Osteoblast (primary cell): ENCODE results near the gene CDKN2B-AS1. TPM values are rescaled to one million over a fixed set of nuclear protein-coding genes. Genes with fewer than 3 reads are reported as not detected.

Experiments used
- DNase-seq: peaks from one replicate; pipeline ENCODE4 v3.0.0; 2011; ENCODE audit warnings: low spot score, mixed read lengths; ENCODE audit not compliant: insufficient read length; ENCODE audit errors: missing footprints
- H2AFZ ChIP-seq: 2 replicates; pipeline ENCODE4 v1.6.0; 2011; ENCODE audit warnings: mild to moderate bottlenecking, low read length
- H3K27ac ChIP-seq: 2 replicates; pipeline ENCODE4 v1.5.1; 2011; ENCODE audit warnings: mild to moderate bottlenecking, low read depth, low read length, moderate library complexity
- H3K27me3 ChIP-seq: 2 replicates; pipeline ENCODE4 v1.6.0; 2012; ENCODE audit warnings: mild to moderate bottlenecking, control low read depth, inconsistent platforms, low read length, moderate library complexity; ENCODE audit not compliant: insufficient read depth
- H3K36me3 ChIP-seq: 2 replicates; pipeline ENCODE4 v1.5.1; 2011; ENCODE audit warnings: mild to moderate bottlenecking, low read length, control low read depth, moderate library complexity; ENCODE audit not compliant: insufficient read depth
- H3K4me1 ChIP-seq: 2 replicates; pipeline ENCODE4 v1.5.1; 2011; ENCODE audit warnings: mild to moderate bottlenecking, low read length, control low read depth, moderate library complexity; ENCODE audit not compliant: insufficient read depth
- H3K4me2 ChIP-seq: 2 replicates; pipeline ENCODE4 v1.6.0; 2011; ENCODE audit warnings: mild to moderate bottlenecking, low read length; ENCODE audit not compliant: insufficient read depth
- H3K4me3 ChIP-seq: fragments of 200-600 bp; sonication (generic); 3 replicates; pipeline ENCODE4 v1.5.1; 2012; ENCODE audit warnings: mild to moderate bottlenecking, low read length, inconsistent platforms; ENCODE audit not compliant: insufficient read depth
- H3K79me2 ChIP-seq: 2 replicates; pipeline ENCODE4 v1.6.0; 2012; ENCODE audit warnings: mild to moderate bottlenecking, low read length, control low read depth, inconsistent platforms; ENCODE audit not compliant: insufficient read depth
- H3K9me3 ChIP-seq: 2 replicates; pipeline ENCODE4 v1.5.1; 2011; ENCODE audit warnings: low read depth, low read length, control low read depth
- H4K20me1 ChIP-seq: 2 replicates; pipeline ENCODE4 v1.6.0; 2012; ENCODE audit warnings: mild to moderate bottlenecking, low read length, control low read depth; ENCODE audit not compliant: insufficient read depth
- CTCF ChIP-seq: IDR thresholded peaks from 2 replicates; pipeline ENCODE4 v1.5.1; 2011; ENCODE audit warnings: mild to moderate bottlenecking, low read depth, low read length, moderate library complexity; ENCODE audit errors: extremely low read depth
- total RNA-seq: library from RNA; depleted of rRNA; stranded (reverse); fragments of >200 nt; gene quantifications from 2 replicates; pipeline ENCODE4 v1.2.3, GENCODE V29; 2012

Gene CDKN2B-AS1
- total RNA-seq, 1 donor: 15.2 TPM

DNA sequence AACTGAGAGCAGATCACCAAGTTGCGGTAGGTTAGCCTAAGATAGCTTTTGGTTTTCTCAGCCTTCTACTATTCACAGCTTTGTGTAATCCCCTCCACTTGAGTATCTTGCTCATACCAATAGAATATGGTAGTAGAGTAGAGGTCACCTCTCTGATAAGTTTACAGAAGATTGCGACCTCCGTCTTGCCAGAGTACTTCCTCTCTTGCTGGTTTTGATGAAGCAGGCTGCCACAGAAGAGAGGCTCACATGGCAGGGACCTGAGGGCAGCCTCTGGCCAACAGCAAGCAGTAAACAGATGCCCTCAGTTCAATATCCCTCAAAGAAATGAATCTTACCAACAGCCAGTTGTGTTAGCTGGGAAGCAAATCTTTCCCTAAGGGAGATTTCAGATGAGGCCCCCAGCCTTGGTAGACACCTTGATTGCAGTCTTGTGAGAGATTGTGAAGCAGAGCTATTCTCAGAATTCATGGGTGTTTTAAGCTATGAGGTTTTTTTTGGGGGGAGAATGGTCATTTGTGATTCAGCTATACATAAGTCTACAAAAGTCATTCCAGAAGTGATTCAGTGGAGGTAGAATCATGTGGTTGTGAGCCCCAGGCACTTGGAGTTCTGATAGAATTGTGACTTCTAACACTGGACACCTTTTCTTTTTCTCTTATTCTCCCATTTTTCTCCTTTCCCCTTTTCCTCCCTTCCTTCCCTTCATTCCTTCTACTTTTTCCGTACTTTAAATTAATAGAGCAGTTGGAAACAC, 37.2 kb downstream of the CDKN2B-AS1 start:
- TF ChIP-seq CTCF: no peak
- DNase-seq: no peak
- no peak overlapping the region for H3K4me3 ChIP-seq

GRCh38 chr9:22033012-22033630, 38.5 kb downstream of the CDKN2B-AS1 start:
- no peaks in the 10 kb centered on the region for H3K79me2 ChIP-seq
- no peaks in the 10 kb centered on the region for H3K27me3 ChIP-seq
- H3K4me2 ChIP-seq: no peak overlapping the region
- peaks cover 17% of the 10 kb centered on the region for H3K4me1 ChIP-seq
- no peak for TF ChIP-seq CTCF
- H3K4me3 ChIP-seq: no peak overlapping the region
- H3K9me3 ChIP-seq: no peaks in the 10 kb centered on the region
- no peaks in the 10 kb centered on the region for H4K20me1 ChIP-seq
- H3K36me3 ChIP-seq: no peaks in the 10 kb centered on the region
- DNase-seq: no peak
- H3K27ac ChIP-seq: no peak overlapping the region
- no peak overlapping the region for H2AFZ ChIP-seq

More for the DNA sequence above, 37.2 kb downstream of the CDKN2B-AS1 start:
- Histone ChIP-seq H3K27ac (no peak overlapping the region), H3K79me2 (no peaks in the 10 kb centered on the region), H3K4me1 (peaks cover 10% of the 10 kb centered on the region), H3K4me2 (no peak overlapping the region), H2AFZ (no peak overlapping the region), H3K36me3 (no peaks in the 10 kb centered on the region), H3K27me3 (no peaks in the 10 kb centered on the region), H4K20me1 (no peaks in the 10 kb centered on the region), H3K9me3 (no peaks in the 10 kb centered on the region)

GRCh38 chr9:22035591-22036011, 41.0 kb downstream of the CDKN2B-AS1 start:
- H3K4me1 ChIP-seq: peaks cover 13% of the 10 kb centered on the region
- H2AFZ ChIP-seq: no peak overlapping the region
- no peak overlapping the region for H3K27ac ChIP-seq
- DNase-seq: no peak
- H3K27me3 ChIP-seq: no peaks in the 10 kb centered on the region
- H3K4me2 ChIP-seq: no peak overlapping the region
- no peak overlapping the region for H3K4me3 ChIP-seq
- H3K9me3 ChIP-seq: no peaks in the 10 kb centered on the region
- TF ChIP-seq CTCF: no peak
- H3K79me2 ChIP-seq: no peaks in the 10 kb centered on the region
- no peaks in the 10 kb centered on the region for H4K20me1 ChIP-seq
- no peaks in the 10 kb centered on the region for H3K36me3 ChIP-seq

DNA sequence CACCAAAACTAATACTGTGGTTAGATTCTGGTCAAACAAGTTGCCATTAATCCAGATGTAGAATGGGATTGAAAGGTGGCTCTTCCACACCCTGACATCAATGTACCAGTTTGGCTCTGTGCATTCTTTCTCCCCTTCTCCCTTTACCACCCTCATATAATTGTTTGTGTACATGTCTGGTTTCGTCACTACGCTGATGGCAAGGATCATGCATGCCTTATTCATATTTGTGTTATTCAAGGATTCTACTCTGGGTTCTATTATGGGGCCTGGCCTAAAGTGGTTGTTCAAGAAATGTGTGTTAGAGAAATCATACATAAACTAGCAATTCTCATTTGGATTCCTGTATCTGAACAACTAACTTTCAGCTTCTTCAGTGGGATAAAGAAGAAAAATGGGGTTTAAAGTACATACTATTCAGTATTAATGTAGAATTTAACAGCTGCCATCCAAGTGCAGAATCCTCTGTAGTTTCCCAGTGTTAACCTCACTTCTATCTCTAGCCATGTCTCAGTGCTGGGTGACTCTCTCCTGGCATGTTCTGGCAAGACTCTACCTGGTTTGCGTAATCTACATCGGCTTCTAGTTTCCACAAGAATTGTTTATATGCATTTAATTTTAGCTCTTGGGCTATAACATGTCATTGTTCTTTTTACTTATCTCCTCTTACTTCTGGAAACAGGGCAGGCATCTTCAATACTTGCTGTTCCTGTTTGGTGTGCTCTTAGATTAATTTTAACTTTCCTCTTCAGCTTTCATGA, 42.5 kb downstream of the CDKN2B-AS1 start:
- Histone ChIP-seq H3K27ac (no peak overlapping the region), H3K4me2 (no peak overlapping the region)

More for the DNA sequence above, 42.5 kb downstream of the CDKN2B-AS1 start:
- Histone ChIP-seq H3K4me3 (no peak overlapping the region), H3K27me3 (no peaks in the 10 kb centered on the region), H2AFZ (no peak overlapping the region), H4K20me1 (no peaks in the 10 kb centered on the region), H3K36me3 (no peaks in the 10 kb centered on the region), H3K9me3 (no peaks in the 10 kb centered on the region), H3K79me2 (no peaks in the 10 kb centered on the region), H3K4me1 (peaks cover 26% of the 10 kb centered on the region)
- no peak for TF ChIP-seq CTCF
- no peak for DNase-seq
